HepG2 (cell line): ENCODE measurements around the gene DOC2A. TPM values are rescaled to one million over a fixed set of nuclear protein-coding genes. Genes with fewer than 3 reads are reported as not detected.

Source experiments
- ATF5 ChIP-seq: sonication (generic); formaldehyde crosslinking; IDR thresholded peaks from 2 replicates; pipeline ENCODE4 v1.4.0; 2020; ENCODE audit warnings: mild to moderate bottlenecking, low read depth, missing genetic modification reagents
- DBP ChIP-seq: sonication (generic); formaldehyde crosslinking; IDR thresholded peaks from 2 replicates; pipeline ENCODE4 v1.4.0; 2020; ENCODE audit warnings: missing genetic modification reagents; ENCODE audit errors: not compliant biosample characterization
- KIAA2018 ChIP-seq: sonication (generic); formaldehyde crosslinking; IDR thresholded peaks from 2 replicates; pipeline ENCODE4 v1.5.0; 2020; ENCODE audit warnings: mild to moderate bottlenecking, missing genetic modification reagents, borderline replicate concordance
- PCBP2 ChIP-seq: fragments of 200-400 bp; formaldehyde crosslinking; optimal IDR thresholded peaks from 2 replicates; pipeline ENCODE3; 2018; ENCODE audit warnings: low read length, low read depth; ENCODE audit not compliant: poor library complexity, severe bottlenecking
- POLR2AphosphoS2 ChIP-seq: IDR thresholded peaks from 2 replicates; pipeline ENCODE4 v1.6.1; 2011; ENCODE audit warnings: low read depth, low read length, improper control_type of control experiment
- PTBP1 ChIP-seq: fragments of 200-400 bp; formaldehyde crosslinking; IDR thresholded peaks from 2 replicates; pipeline ENCODE4 v1.6.1; 2018; ENCODE audit warnings: low read length, low read depth; ENCODE audit not compliant: poor library complexity, severe bottlenecking
- SATB2 ChIP-seq: sonication (generic); formaldehyde crosslinking; IDR thresholded peaks from 2 replicates; pipeline ENCODE4 v1.5.0; 2020; ENCODE audit warnings: missing genetic modification reagents
- TP53 ChIP-seq: sonication (generic); formaldehyde crosslinking; conservative IDR thresholded peaks from 2 replicates; pipeline ENCODE4 v1.4.0; 2020; ENCODE audit warnings: missing genetic modification reagents
- ZFYVE20 ChIP-seq: sonication (generic); formaldehyde crosslinking; IDR thresholded peaks from 2 replicates; pipeline ENCODE4 v1.8.0; 2023; ENCODE audit warnings: low read depth, mild to moderate bottlenecking, moderate library complexity, missing genetic modification reagents, borderline replicate concordance
- ZNF224 ChIP-seq: sonication (generic); formaldehyde crosslinking; IDR thresholded peaks from 2 replicates; pipeline ENCODE4 v1.5.0; 2020; ENCODE audit warnings: mild to moderate bottlenecking, missing genetic modification reagents
- ZNF317 ChIP-seq: sonication (generic); formaldehyde crosslinking; IDR thresholded peaks from 2 replicates; pipeline ENCODE4 v1.5.0; 2020; ENCODE audit warnings: mild to moderate bottlenecking, missing genetic modification reagents
- ZNF432 ChIP-seq: sonication (generic); formaldehyde crosslinking; IDR thresholded peaks from 2 replicates; pipeline ENCODE4 v1.5.0; 2020; ENCODE audit warnings: missing genetic modification reagents, mild to moderate bottlenecking, borderline replicate concordance
- ZNF501 ChIP-seq: sonication (generic); formaldehyde crosslinking; IDR thresholded peaks from 2 replicates; pipeline ENCODE4 v1.5.1; 2020; ENCODE audit warnings: mild to moderate bottlenecking, moderate library complexity, missing genetic modification reagents
- ZNF703 ChIP-seq: sonication (generic); formaldehyde crosslinking; IDR thresholded peaks from 2 replicates; pipeline ENCODE4 v1.5.1; 2020; ENCODE audit warnings: missing genetic modification reagents, mild to moderate bottlenecking, moderate library complexity, borderline replicate concordance
- ZNF704 ChIP-seq: sonication (generic); formaldehyde crosslinking; IDR thresholded peaks from 2 replicates; pipeline ENCODE4 v1.8.1; 2023; ENCODE audit warnings: mild to moderate bottlenecking, inconsistent platforms, moderate library complexity, missing genetic modification reagents, borderline replicate concordance
- polyA plus RNA-seq, 8 experiments: library from polyadenylated mRNA; depleted of rRNA in 3 of 8; stranded (reverse) in 7 of 8; unstranded in 1 of 8; fragments of >200 nt; fragmentation: Illumina TruSeq in 4 of 8; extraction: Trizol in 4 of 8; gene quantifications; 2 replicates each; pipeline versions ENCODE4 v1.2.1 to v1.2.3, GENCODE V29; 2011 to 2016; ENCODE audit warnings: low read depth in 4 of 8, missing spikeins in 1 of 8, mixed read lengths in 1 of 8; ENCODE audit not compliant: insufficient read depth in 1 of 8
- total RNA-seq, 5 experiments: library from RNA; depleted of rRNA; stranded (reverse); fragments of >200 nt; fragmentation: Illumina TruSeq; extraction: Trizol; gene quantifications; 2 replicates each; pipeline ENCODE4 v1.2.3, GENCODE V29; 2016; ENCODE audit warnings: low read depth in 1 of 5

DOC2A gene
- total and polyA plus RNA-seq, 2 of the 13 experiments (the other 11 are each of a cell fraction or from before 2014, with no cell fraction given): 0.15 to 0.55 TPM

GRCh38 chr16:29973384-29974246 lies 37.2 kb downstream of the DOC2A start, which contains the start of gene TAOK2 (continued):
- TF ChIP-seq ZFYVE20 (CRISPR knock-in tag) (no peak), ZNF501 (CRISPR knock-in tag) (peak; percentile 97), KIAA2018 (CRISPR knock-in tag) (no peak), ZNF317 (peak; percentile 69), DBP (CRISPR knock-in tag) (no peak), ZNF703 (CRISPR knock-in tag) (no peak; the same call in 1 of the 2 replicates), ZNF704 (CRISPR knock-in tag) (peak; percentile 94; the same call in 1 of the 2 replicates), ATF5 (CRISPR knock-in tag) (no peak), SATB2 (CRISPR knock-in tag) (no peak), POLR2AphosphoS2 (0 out of 2 replicates have a peak, but pooled peaks have one; percentile 42), PTBP1 (no peak), PCBP2 (no peak), ZNF432 (CRISPR knock-in tag) (no peak), ZNF224 (0 out of 2 replicates have a peak, but pooled peaks have one; percentile 83), TP53 (CRISPR knock-in tag) (peak; percentile 87; the same call in 1 of the 2 replicates)
